ENCODE data around the gene FEM1B. TPM values are rescaled to one million over a fixed set of nuclear protein-coding genes. Genes with fewer than 3 reads are reported as not detected.

The FEM1B gene
- total RNA-seq, 1 donor = 61.7 TPM

GRCh38 chr15:68283401-68283800, 5.9 kb downstream of the FEM1B start:
- no peak for TF ChIP-seq CTCF (IDR thresholded peaks at IDR 0.05; ENCODE audit: insufficient read depth, low read depth, low read length)
- DNase-seq (ENCODE audit: low read depth) = no peak
- no peak overlapping the region for H3K4me3 ChIP-seq (ENCODE audit: low read depth, low read length)

- H3K4me3 ChIP-seq (ENCODE audit: low read depth, low read length) = no peak overlapping the region
- TF ChIP-seq CTCF (IDR thresholded peaks at IDR 0.05; ENCODE audit: insufficient read depth, low read depth, low read length) = no peak
- DNase-seq (ENCODE audit: low read depth) = no peak
Measured at GRCh38 chr15:68284616-68285258, 7.2 kb downstream of the FEM1B start.

- no peak for TF ChIP-seq CTCF (IDR thresholded peaks at IDR 0.05; ENCODE audit: insufficient read depth, low read depth, low read length)
- peak; percentile 50 for DNase-seq (ENCODE audit: low read depth)
- H3K4me3 ChIP-seq (ENCODE audit: low read depth, low read length) = no peak overlapping the region
Measured at GRCh38 chr15:68285259-68285980, 7.9 kb downstream of the FEM1B start.

GRCh38 chr15:68286256-68286655, 8.7 kb downstream of the FEM1B start:
- no peak for TF ChIP-seq CTCF (IDR thresholded peaks at IDR 0.05; ENCODE audit: insufficient read depth, low read depth, low read length)
- no peak overlapping the region for H3K4me3 ChIP-seq (ENCODE audit: low read depth, low read length)

GRCh38 chr15:68289057-68289456, 11.5 kb downstream of the FEM1B start:
- no peak overlapping the region for H3K4me3 ChIP-seq (ENCODE audit: low read depth, low read length)
- no peak for DNase-seq (ENCODE audit: low read depth)
- TF ChIP-seq CTCF (IDR thresholded peaks at IDR 0.05; ENCODE audit: insufficient read depth, low read depth, low read length) = no peak

More at GRCh38 chr15:68286256-68286655, 8.7 kb downstream of the FEM1B start:
- DNase-seq (ENCODE audit: low read depth) = no peak

- DNase-seq (ENCODE audit: low read depth) = no peak
- TF ChIP-seq CTCF (IDR thresholded peaks at IDR 0.05; ENCODE audit: insufficient read depth, low read depth, low read length) = no peak
- H3K4me3 ChIP-seq (ENCODE audit: low read depth, low read length) = no peak overlapping the region
Measured at GRCh38 chr15:68289621-68290352, 12.2 kb downstream of the FEM1B start.
